Neuron (in vitro differentiated cells): ENCODE measurements around the gene PPP1R7.
"Not testable (repeated sequence)": the region's sequence is repeated elsewhere in the genome, so short reads cannot be mapped to it uniquely, and the experiment has no call there.

Experiments used
- H2AFZ ChIP-seq: one replicate; pipeline ENCODE4 v1.6.1; 2013; ENCODE audit warnings: low read depth, mild to moderate bottlenecking, inconsistent platforms, low read length, moderate library complexity
- H3K27me3 ChIP-seq: one replicate; pipeline ENCODE4 v1.6.1; 2013; ENCODE audit warnings: low read length; ENCODE audit not compliant: insufficient read depth
- H3K36me3 ChIP-seq: one replicate; pipeline ENCODE4 v1.6.1; 2013; ENCODE audit warnings: low read length; ENCODE audit not compliant: insufficient read depth
- H3K4me1 ChIP-seq: one replicate; pipeline ENCODE4 v1.6.1; 2013; ENCODE audit warnings: low read length; ENCODE audit not compliant: insufficient read depth
- H3K4me3 ChIP-seq: 2 replicates; pipeline ENCODE4 v1.5.1; 2013; ENCODE audit warnings: mild to moderate bottlenecking, low read length, moderate library complexity
- H3K9me3 ChIP-seq: one replicate; pipeline ENCODE4 v1.6.1; 2013; ENCODE audit warnings: low read length

The PPP1R7 gene

GRCh38 chr2:241188361-241189092 lies 38.3 kb downstream of the PPP1R7 start, which contains the start of gene ANO7:
Gene ANO7 (plus strand): TSS chr2:241188677. CDS start chr2:241190064, 1,387 bp downstream.
- Histone ChIP-seq H3K4me3 (no peak within 1 kb of the TSS), H3K27me3 (no peaks in the 10 kb centered on the region), H3K4me1 (peaks cover 2% of the 10 kb centered on the region), H3K36me3 (peaks cover 3% of the 10 kb centered on the region), H2AFZ (no peak within 1 kb of the TSS), H3K9me3 (no peaks in the 10 kb centered on the region)

- no peak overlapping the region for H2AFZ ChIP-seq
- H3K27me3 ChIP-seq, result no peaks in the 10 kb centered on the region
- peaks cover 3% of the 10 kb centered on the region for H3K36me3 ChIP-seq
- no peak overlapping the region for H3K4me3 ChIP-seq
- peaks cover 2% of the 10 kb centered on the region for H3K4me1 ChIP-seq
- H3K9me3 ChIP-seq, result no peaks in the 10 kb centered on the region
Observed at GRCh38 chr2:241189093-241189855, 39.0 kb downstream of the PPP1R7 start.

- Histone ChIP-seq H2AFZ (no peak overlapping the region), H3K4me3 (no peak overlapping the region), H3K36me3 (peaks cover 2% of the 10 kb centered on the region), H3K4me1 (peaks cover 2% of the 10 kb centered on the region), H3K27me3 (no peaks in the 10 kb centered on the region), H3K9me3 (no peaks in the 10 kb centered on the region)
Observed at GRCh38 chr2:241189856-241190201, 39.6 kb downstream of the PPP1R7 start.

GRCh38 chr2:241190291-241190981 lies 40.2 kb downstream of the PPP1R7 start:
- Histone ChIP-seq H3K36me3 (no peaks in the 10 kb centered on the region), H3K9me3 (no peaks in the 10 kb centered on the region), H3K4me1 (peaks cover 2% of the 10 kb centered on the region), H3K4me3 (no peak overlapping the region), H3K27me3 (no peaks in the 10 kb centered on the region), H2AFZ (no peak overlapping the region)

GRCh38 chr2:241191081-241191480 lies 40.8 kb downstream of the PPP1R7 start:
- H3K9me3 ChIP-seq, result no peaks in the 10 kb centered on the region
- no peak overlapping the region for H3K4me3 ChIP-seq
- no peak overlapping the region for H2AFZ ChIP-seq
- no peaks in the 10 kb centered on the region for H3K36me3 ChIP-seq
- peaks cover 2% of the 10 kb centered on the region for H3K4me1 ChIP-seq
- peaks cover 4% of the 10 kb centered on the region for H3K27me3 ChIP-seq

- Histone ChIP-seq H3K9me3 (no peaks in the 10 kb centered on the region), H3K4me3 (no peak overlapping the region), H3K27me3 (peaks cover 8% of the 10 kb centered on the region), H3K36me3 (no peaks in the 10 kb centered on the region), H2AFZ (no peak overlapping the region), H3K4me1 (peaks cover 3% of the 10 kb centered on the region)
Observed at GRCh38 chr2:241193271-241193670, 43.0 kb downstream of the PPP1R7 start.

GRCh38 chr2:241194811-241195210 lies 44.5 kb downstream of the PPP1R7 start:
- Histone ChIP-seq H3K36me3 (no peaks in the 10 kb centered on the region), H3K9me3 (no peaks in the 10 kb centered on the region), H3K27me3 (peaks cover 13% of the 10 kb centered on the region), H2AFZ (no peak overlapping the region), H3K4me1 (peaks cover 3% of the 10 kb centered on the region), H3K4me3 (no peak overlapping the region)

GRCh38 chr2:241195506-241196130 lies 45.4 kb downstream of the PPP1R7 start:
- H3K9me3 ChIP-seq, result no peaks in the 10 kb centered on the region
- peaks cover 3% of the 10 kb centered on the region for H3K4me1 ChIP-seq
- no peak overlapping the region for H2AFZ ChIP-seq
- no peak overlapping the region for H3K4me3 ChIP-seq
- H3K27me3 ChIP-seq, result peaks cover 13% of the 10 kb centered on the region
- H3K36me3 ChIP-seq, result no peaks in the 10 kb centered on the region

- H3K4me3 ChIP-seq, H2AFZ ChIP-seq, H3K4me1 ChIP-seq, H3K9me3 ChIP-seq, H3K36me3 ChIP-seq: not testable (repeated sequence)
- H3K27me3 ChIP-seq, result peaks cover 13% of the 10 kb centered on the region
Observed at GRCh38 chr2:241197246-241197645, 47.0 kb downstream of the PPP1R7 start.

- no peaks in the 10 kb centered on the region for H3K9me3 ChIP-seq
- H3K27me3 ChIP-seq, result peaks cover 13% of the 10 kb centered on the region
- peaks cover 3% of the 10 kb centered on the region for H3K4me1 ChIP-seq
- no peak overlapping the region for H3K4me3 ChIP-seq
- no peaks in the 10 kb centered on the region for H3K36me3 ChIP-seq
- no peak overlapping the region for H2AFZ ChIP-seq
Observed at GRCh38 chr2:241197947-241198346, 47.7 kb downstream of the PPP1R7 start.

GRCh38 chr2:241198381-241199279 lies 48.4 kb downstream of the PPP1R7 start:
- Histone ChIP-seq H3K9me3 (no peaks in the 10 kb centered on the region), H3K4me3 (no peak overlapping the region), H2AFZ (no peak overlapping the region), H3K4me1 (peaks cover 3% of the 10 kb centered on the region), H3K27me3 (peaks cover 13% of the 10 kb centered on the region), H3K36me3 (no peaks in the 10 kb centered on the region)

GRCh38 chr2:241199286-241199685 lies 49.0 kb downstream of the PPP1R7 start:
- peaks cover 13% of the 10 kb centered on the region for H3K27me3 ChIP-seq
- H3K4me3 ChIP-seq, result no peak overlapping the region
- peaks cover 3% of the 10 kb centered on the region for H3K4me1 ChIP-seq
- H3K36me3 ChIP-seq, result no peaks in the 10 kb centered on the region
- no peaks in the 10 kb centered on the region for H3K9me3 ChIP-seq
- H2AFZ ChIP-seq, result no peak overlapping the region
